ENCODE data around the gene PAGR1.
"Not testable (repeated sequence)": the region's sequence is repeated elsewhere in the genome, so short reads cannot be mapped to it uniquely, and the experiment has no call there.

Gene PAGR1

GRCh38 chr16:29793153-29793552, 22.8 kb upstream of the PAGR1 start:
- DNase-seq = not testable (repeated sequence)

DNA sequence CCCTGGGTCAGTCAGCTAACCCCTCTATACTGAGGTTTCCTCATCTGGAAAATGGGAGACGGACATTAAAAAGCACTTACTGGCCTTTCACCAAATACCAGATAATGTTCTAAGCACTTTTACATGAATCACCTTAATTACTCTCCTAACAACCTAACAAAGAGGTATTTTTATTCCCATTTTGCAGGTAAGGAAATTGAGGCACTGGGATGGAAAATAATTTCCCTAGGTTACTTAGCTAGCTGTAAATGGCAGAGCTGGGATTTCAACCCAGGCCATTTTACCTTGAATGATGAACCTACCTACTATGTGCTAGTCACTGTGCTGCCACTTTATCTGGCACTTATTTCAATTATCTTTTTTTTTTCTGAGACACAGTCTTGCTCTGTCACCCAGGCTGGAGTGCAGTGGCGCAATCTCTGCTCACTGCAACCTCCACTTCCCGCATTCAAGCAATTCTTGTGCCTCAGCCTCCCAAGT, 21.7 kb upstream of the PAGR1 start:
- no peak for DNase-seq

GRCh38 chr16:29802416-29802935, 13.5 kb upstream of the PAGR1 start:
- no peak for DNase-seq

- no peak for DNase-seq
These were observed 11.9 kb upstream of the PAGR1 start for GRCh38 chr16:29804020-29804419.

- DNase-seq = no peak
These were observed 11.3 kb upstream of the PAGR1 start for GRCh38 chr16:29804455-29805231.

GRCh38 chr16:29805232-29806098, 10.5 kb upstream of the PAGR1 start:
- DNase-seq = peak; percentile 96

GRCh38 chr16:29806099-29806579, 9.8 kb upstream of the PAGR1 start, which contains the start of gene MAZ:
Gene MAZ (plus strand): TSS chr16:29806529. CDS start chr16:29806702, 173 bp downstream.
- DNase-seq = no peak

- peak; percentile 50 for DNase-seq
These were observed 9.1 kb upstream of the PAGR1 start for GRCh38 chr16:29806641-29807425.

GRCh38 chr16:29807426-29808218, 8.3 kb upstream of the PAGR1 start:
- DNase-seq = peak; percentile 80

GRCh38 chr16:29808219-29808900, 7.6 kb upstream of the PAGR1 start:
- DNase-seq = no peak

DNA sequence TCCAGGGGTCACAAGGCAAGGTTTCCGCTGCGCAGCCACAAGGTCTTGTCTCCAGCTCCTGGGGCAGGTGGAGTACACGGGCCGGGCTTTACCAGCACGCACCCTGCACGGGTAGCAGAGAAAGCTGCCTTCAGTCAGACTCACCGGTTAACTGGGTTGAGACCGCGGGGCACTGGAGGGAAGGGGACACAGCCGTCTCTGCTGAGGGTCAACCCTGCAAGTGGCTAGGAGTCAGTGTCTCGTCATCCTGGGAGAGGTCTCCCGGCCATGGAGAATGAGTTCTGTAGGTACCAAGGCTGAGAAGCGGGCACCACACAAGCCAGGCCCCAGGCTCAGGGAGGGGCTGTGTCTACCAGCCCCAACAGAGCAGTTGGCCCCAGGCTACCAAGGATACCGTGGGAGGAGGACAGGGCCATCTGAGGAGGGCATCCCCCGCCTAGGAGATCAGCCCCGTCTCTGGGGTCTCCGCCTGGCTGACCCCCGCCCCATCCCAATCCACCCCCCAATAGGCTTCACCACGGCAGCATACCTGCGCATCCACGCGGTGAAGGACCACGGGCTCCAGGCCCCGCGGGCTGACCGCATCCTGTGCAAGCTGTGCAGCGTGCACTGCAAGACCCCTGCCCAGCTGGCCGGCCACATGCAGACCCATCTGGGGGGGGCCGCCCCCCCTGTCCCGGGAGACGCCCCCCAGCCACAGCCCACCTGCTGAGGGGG, 6.8 kb upstream of the PAGR1 start:
- no peak for DNase-seq

- no peak for DNase-seq
These were observed 5.9 kb upstream of the PAGR1 start for GRCh38 chr16:29809850-29810698.

GRCh38 chr16:29810699-29811169, 5.2 kb upstream of the PAGR1 start:
- DNase-seq = no peak

DNA sequence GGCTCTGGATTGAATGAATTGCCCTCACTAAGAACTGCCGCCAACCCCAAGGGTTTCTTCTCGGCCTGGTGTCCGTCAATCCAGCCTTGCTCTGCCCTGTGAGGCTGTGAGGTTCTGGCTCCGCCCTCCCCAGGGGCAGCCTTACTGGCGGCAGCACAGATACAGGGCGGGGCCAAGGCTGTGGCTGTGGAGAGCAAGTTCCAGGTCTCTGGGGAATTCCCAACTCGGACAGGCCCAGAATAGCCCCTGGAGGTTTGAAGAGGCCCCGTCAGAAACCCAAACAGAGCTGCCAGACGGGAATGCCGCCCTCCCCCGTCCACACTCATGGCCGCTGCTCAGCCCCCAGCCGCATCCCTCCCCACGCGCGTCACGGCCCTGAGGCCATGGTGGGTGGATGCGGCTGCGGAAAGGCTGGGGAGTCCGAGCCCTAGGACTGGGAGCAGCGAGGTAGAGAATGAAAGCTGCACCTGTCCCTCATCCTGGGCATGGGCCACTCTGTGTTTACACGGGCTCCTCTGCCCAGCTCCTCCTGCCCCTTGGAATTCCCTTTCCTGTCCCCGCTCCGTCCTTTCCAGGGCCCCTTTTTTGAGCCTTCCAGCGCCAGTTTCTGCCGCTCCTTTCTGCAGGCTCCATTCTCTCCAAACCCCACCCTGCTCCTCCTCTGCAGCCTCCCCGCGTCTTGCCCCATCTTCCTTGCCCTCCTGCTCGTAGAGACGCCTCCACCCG, 4.6 kb upstream of the PAGR1 start:
- DNase-seq = peak; percentile 92

DNA sequence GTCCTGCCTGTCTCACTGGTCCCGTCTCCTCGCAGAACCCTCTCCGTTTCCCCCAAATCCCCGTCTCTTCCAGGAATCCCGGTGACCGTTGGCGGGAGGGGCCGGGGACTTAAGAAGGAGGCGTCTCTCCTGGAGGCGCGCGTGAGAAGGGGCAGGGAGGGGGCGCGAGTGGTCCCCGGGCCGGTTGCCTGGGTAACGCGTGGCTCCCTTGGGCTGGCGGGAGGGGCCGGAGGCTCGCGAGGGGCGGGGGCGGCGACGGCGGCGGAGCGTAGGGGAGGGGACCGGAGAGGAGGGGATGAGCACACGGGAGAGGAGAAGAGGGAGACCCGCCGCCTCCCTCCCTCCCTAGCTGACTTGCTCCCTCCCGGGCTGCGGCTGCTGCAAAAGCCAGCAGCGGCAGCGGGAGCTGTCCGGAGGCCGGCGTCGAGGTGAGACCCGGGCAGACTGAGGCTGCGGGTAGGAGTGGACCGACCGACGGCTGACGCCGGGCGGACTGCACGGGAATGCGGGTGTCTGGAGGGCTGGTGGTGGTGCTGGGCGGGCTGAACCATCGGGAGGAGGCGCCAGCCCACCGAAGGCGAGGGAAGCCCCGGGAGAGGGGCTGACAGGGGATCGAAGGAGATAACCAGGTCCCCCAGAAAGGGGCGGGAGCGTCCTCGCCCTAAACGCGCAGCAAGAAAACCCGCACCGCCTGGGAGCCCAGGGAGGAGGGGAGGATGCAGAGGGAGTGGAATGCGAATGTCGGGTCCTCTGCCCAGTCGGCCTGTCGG, 3.9 kb upstream of the PAGR1 start, which contains the start of gene PRRT2:
TSS of gene PRRT2 (plus strand) at position 298 of the 770 bp plus-strand sequence. CDS start 862 bp downstream, outside the sequence.
- DNase-seq = no peak

- no peak for DNase-seq
These were observed 3.0 kb upstream of the PAGR1 start for GRCh38 chr16:29812754-29813643.

Measured in kidney glomerular epithelial cell (primary cell).